GM23248 (cell line): ENCODE results near the gene DCAF16.

ENCODE experiments used
- EZH2 ChIP-seq: fragments of 200-600 bp; sonication (generic); IDR thresholded peaks from 2 replicates; pipeline ENCODE4 v1.6.1; 2018; ENCODE audit warnings: antibody characterized with exemption, mild to moderate bottlenecking; ENCODE audit not compliant: insufficient read depth, poor library complexity, severe bottlenecking
- EZH2phosphoT487 ChIP-seq: fragments of 200-600 bp; sonication (generic); IDR thresholded peaks from 2 replicates; pipeline ENCODE4 v1.6.1; 2018; ENCODE audit warnings: antibody characterized with exemption, moderate library complexity, mild to moderate bottlenecking, low read depth; ENCODE audit not compliant: insufficient read depth

DNA sequence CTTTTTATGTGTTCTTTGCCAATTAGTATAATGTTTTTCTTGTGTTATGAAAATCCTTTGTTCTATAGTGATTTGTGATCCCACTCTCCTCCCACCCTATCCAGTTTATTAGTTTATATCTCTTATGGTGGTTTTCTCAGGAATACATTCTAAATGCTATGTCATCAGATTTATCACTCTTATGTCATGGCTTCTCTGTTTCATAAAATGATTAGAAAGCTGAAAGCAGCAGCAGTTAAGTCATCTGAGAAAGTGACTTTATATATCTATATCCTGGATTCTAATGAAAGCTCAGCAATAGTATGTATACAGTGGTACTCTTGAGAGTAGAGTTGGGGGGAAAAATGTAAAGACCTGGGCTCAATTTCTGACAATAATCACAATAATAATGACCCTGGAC, 41.4 kb upstream of the DCAF16 start:
- no peak for TF ChIP-seq EZH2
- no peak for TF ChIP-seq EZH2phosphoT487
